Measurements from ENCODE around the gene CTDSPL.

The CTDSPL gene

GRCh38 chr3:37955918-37956707 lies 94.4 kb downstream of the CTDSPL start:
- DNase-seq (ENCODE audit: insufficient read length, low spot score) (no peak), FAIRE-seq (no peak)
- TF ChIP-seq, protein P1, sequence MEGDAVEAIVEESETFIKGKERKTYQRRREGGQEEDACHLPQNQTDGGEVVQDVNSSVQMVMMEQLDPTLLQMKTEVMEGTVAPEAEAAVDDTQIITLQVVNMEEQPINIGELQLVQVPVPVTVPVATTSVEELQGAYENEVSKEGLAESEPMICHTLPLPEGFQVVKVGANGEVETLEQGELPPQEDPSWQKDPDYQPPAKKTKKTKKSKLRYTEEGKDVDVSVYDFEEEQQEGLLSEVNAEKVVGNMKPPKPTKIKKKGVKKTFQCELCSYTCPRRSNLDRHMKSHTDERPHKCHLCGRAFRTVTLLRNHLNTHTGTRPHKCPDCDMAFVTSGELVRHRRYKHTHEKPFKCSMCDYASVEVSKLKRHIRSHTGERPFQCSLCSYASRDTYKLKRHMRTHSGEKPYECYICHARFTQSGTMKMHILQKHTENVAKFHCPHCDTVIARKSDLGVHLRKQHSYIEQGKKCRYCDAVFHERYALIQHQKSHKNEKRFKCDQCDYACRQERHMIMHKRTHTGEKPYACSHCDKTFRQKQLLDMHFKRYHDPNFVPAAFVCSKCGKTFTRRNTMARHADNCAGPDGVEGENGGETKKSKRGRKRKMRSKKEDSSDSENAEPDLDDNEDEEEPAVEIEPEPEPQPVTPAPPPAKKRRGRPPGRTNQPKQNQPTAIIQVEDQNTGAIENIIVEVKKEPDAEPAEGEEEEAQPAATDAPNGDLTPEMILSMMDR (IDR thresholded peaks at IDR 0.05; ENCODE audit: insufficient read depth, missing control alignments) = no peak

DNA sequence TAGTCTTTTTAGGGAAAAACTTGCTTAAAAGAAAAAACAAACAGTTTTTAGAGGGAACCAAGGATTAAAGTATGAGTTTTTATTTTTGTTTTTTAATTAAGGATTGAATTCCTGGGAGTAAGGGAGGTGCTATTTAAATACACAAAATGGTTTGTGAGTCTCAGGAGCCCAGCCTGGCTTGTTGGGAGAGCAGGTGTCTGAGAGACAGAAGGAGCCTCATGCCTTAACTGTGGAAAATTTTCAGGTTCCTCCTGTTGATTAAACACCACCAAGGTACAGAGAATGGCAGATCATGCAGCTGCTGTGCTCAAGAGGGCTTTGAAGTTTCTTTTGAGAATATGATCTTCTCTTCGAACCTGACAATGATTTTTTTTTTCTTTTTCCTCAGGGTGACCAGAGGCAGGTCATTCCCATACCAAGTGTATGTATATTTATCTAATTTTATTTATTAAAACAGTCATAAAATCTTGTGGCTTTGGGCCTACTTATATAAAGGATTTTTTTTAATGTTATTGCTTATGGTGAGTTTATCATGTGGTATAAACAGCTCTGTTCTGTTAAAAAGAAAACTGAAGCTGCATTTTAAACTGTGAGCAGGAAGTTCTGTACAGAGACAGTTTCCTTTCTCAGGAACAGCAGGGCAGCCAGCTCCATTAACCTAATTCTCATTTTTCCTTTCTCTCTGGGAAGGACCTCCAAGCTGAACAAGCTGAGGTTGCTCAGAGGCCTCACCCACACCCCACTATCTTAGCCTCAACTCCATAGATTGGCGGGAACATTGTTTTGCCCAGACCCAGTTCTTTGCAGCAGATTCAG lies 95.3 kb downstream of the CTDSPL start:
- TF ChIP-seq, protein P1 (IDR thresholded peaks at IDR 0.05; ENCODE audit: insufficient read depth, missing control alignments) = no peak
- DNase-seq (ENCODE audit: insufficient read length, low spot score) = no peak
- no peak for FAIRE-seq

DNA sequence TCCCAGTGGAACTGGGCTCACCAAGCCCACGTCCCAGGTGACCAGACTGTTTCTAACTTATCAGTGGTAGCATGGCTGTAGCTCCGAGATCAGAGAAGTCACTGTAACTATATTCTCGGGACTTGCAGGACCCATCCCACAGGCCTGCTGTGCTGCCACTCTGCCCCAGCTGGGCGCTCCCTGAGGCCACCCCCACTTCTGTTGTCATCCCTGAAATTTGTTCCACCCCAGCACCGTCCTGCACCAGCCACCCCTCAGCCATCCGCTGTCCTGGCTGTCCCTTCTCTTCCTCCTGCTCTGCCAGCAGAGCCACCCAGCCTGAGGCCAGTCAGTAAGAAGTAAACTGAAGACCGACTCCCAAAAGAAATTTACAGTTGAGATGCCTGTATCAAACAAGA lies 95.9 kb downstream of the CTDSPL start:
- no peak for FAIRE-seq
- TF ChIP-seq, protein P1 (IDR thresholded peaks at IDR 0.05; ENCODE audit: insufficient read depth, missing control alignments) = no peak

GRCh38 chr3:37961622-37962431 lies 100.1 kb downstream of the CTDSPL start:
- TF ChIP-seq, protein P1 (IDR thresholded peaks at IDR 0.05; ENCODE audit: insufficient read depth, missing control alignments) = no peak
- DNase-seq (ENCODE audit: insufficient read length, low spot score) (no peak), FAIRE-seq (no peak)

More for the DNA sequence above, 95.9 kb downstream of the CTDSPL start:
- no peak for DNase-seq (ENCODE audit: insufficient read length, low spot score)

DNA sequence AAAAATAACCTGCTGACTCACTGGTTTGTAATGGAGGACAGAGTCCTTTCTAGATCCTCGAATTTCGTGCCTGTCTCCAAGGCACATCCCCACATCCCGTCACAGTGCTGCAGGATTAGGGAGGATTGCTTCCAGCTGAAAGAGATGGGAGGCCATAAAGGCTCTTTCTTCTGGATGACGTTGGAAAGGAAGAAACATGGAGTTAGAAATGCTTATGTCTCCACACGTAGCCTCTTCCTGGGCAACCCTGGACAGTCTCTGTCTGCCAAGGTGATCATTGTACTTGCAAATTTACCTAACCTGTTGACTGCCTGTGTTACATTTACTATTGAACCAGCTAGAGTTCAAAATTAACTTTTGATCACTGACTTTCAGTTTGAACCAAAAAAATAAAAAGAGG lies 101.3 kb downstream of the CTDSPL start:
- no peak for DNase-seq (ENCODE audit: insufficient read length, low spot score)
- TF ChIP-seq, protein P1 (IDR thresholded peaks at IDR 0.05; ENCODE audit: insufficient read depth, missing control alignments) = no peak
- no peak for FAIRE-seq

GRCh38 chr3:37963635-37964034 lies 102.0 kb downstream of the CTDSPL start:
- no peak for FAIRE-seq
- TF ChIP-seq, protein P1 (IDR thresholded peaks at IDR 0.05; ENCODE audit: insufficient read depth, missing control alignments) = no peak
- DNase-seq (ENCODE audit: insufficient read length, low spot score) = no peak
